ENCODE results near the gene CACNA1C.

GRCh38 chr12:2596441-2596840, 543.7 kb downstream of the CACNA1C start:
- TF ChIP-seq CTCF (IDR thresholded peaks at IDR 0.05; ENCODE audit: low read depth, low read length, poor library complexity, severe bottlenecking) (no peak), EZH2phosphoT487 (IDR thresholded peaks at IDR 0.05; ENCODE audit: borderline replicate concordance, low read length) (no peak)

All from DOHH2 (cell line).